CD14-positive monocyte (primary cell): Measurements from ENCODE around the gene ZNF324. TPM values are rescaled to one million over a fixed set of nuclear protein-coding genes. Genes with fewer than 3 reads are reported as not detected.
A peak's percentile ranks its signal among the peaks of the same experiment; 100 is the strongest.
"Not testable (repeated sequence)": the region's sequence is repeated elsewhere in the genome, so short reads cannot be mapped to it uniquely, and the experiment has no call there.

Experiments
- DNase-seq, 3 donors: peaks; one replicate each; pipeline ENCODE4 v3.0.0-alpha.2; 2011 to 2022
- H2AFZ ChIP-seq: 2 replicates; pipeline ENCODE4 v1.6.0; 2012; ENCODE audit warnings: mild to moderate bottlenecking, low read depth, low read length, inconsistent platforms; ENCODE audit not compliant: insufficient read depth, poor library complexity, severe bottlenecking
- H3K27ac ChIP-seq, 2 donors: 1 replicate in 1 of 2; 2 replicates in 1 of 2; pipeline ENCODE4 v1.5.1; 2012 to 2013; ENCODE audit warnings: low read length in 2 of 2, control low read depth in 1 of 2, inconsistent platforms in 1 of 2, low read depth in 1 of 2, mild to moderate bottlenecking in 1 of 2
- H3K27me3 ChIP-seq, 2 donors: one replicate each; pipeline versions ENCODE4 v1.6.0 to v1.6.1; 2011 to 2013; ENCODE audit warnings: low read length in 2 of 2; ENCODE audit not compliant: control insufficient read depth in 2 of 2, insufficient read depth in 2 of 2
- H3K36me3 ChIP-seq, 2 donors: replicated peaks in 1 of 2; 1 replicate in 1 of 2; 2 replicates in 1 of 2; pipeline versions ENCODE4 v1.5.1 to v1.6.1; 2012 to 2013; ENCODE audit warnings: low read length in 2 of 2, control low read depth in 1 of 2, inconsistent platforms in 1 of 2, mild to moderate bottlenecking in 1 of 2; ENCODE audit not compliant: insufficient read depth in 2 of 2, control insufficient read depth in 1 of 2
- H3K4me1 ChIP-seq, 2 donors: 1 replicate in 1 of 2; 2 replicates in 1 of 2; pipeline versions ENCODE4 v1.5.1 to v1.6.1; 2012 to 2013; ENCODE audit warnings: low read length in 2 of 2, control low read depth in 1 of 2, inconsistent platforms in 1 of 2, mild to moderate bottlenecking in 1 of 2, moderate library complexity in 1 of 2; ENCODE audit not compliant: insufficient read depth in 2 of 2, control insufficient read depth in 1 of 2
- H3K4me2 ChIP-seq: replicated peaks from 2 replicates; pipeline ENCODE3; 2012; ENCODE audit warnings: low read length, moderate library complexity, mild to moderate bottlenecking; ENCODE audit not compliant: poor library complexity, severe bottlenecking; ENCODE audit errors: extremely low read depth
- H3K4me3 ChIP-seq, 3 experiments: fragments of 200-600 bp in 1 of 3; sonication (generic) in 1 of 3; replicated peaks in 1 of 3; 1 replicate in 2 of 3; 2 replicates in 1 of 3; pipeline ENCODE4 v1.5.1; 2011 to 2013; ENCODE audit warnings: low read length in 3 of 3, mild to moderate bottlenecking in 3 of 3, control low read depth in 2 of 3, low read depth in 2 of 3, inconsistent platforms in 1 of 3, moderate library complexity in 1 of 3
- H3K79me2 ChIP-seq: 2 replicates; pipeline ENCODE4 v1.6.0; 2012; ENCODE audit warnings: mild to moderate bottlenecking, control low read depth, inconsistent platforms, low read length, moderate library complexity; ENCODE audit not compliant: insufficient read depth
- H3K9ac ChIP-seq: 2 replicates; pipeline ENCODE4 v1.6.0; 2017; ENCODE audit warnings: low read length, mild to moderate bottlenecking; ENCODE audit not compliant: insufficient read depth, poor library complexity, severe bottlenecking
- H3K9me3 ChIP-seq, 2 donors: replicated peaks in 1 of 2; 1 replicate in 1 of 2; 2 replicates in 1 of 2; pipeline versions ENCODE4 v1.5.1 to v1.6.1; 2012 to 2013; ENCODE audit warnings: low read length in 2 of 2, control low read depth in 1 of 2; ENCODE audit not compliant: control insufficient read depth in 1 of 2, insufficient read depth in 1 of 2
- H4K20me1 ChIP-seq: 2 replicates; pipeline ENCODE4 v1.6.0; 2012; ENCODE audit warnings: mild to moderate bottlenecking, low read length, control low read depth, moderate library complexity; ENCODE audit not compliant: insufficient read depth
- H3K27ac Mint-ChIP-seq, 7 donors: one replicate each; pipeline ENCODE4 v1.8.0; 2020; ENCODE audit warnings: mild to moderate bottlenecking in 7 of 7, mixed read lengths in 7 of 7, moderate library complexity in 6 of 7, inconsistent platforms in 2 of 7
- H3K27me3 Mint-ChIP-seq, 3 donors: one replicate each; pipeline ENCODE4 v1.8.0; 2021 to 2022; ENCODE audit warnings: low read depth in 3 of 3, mild to moderate bottlenecking in 3 of 3, mixed read lengths in 3 of 3, moderate library complexity in 3 of 3, inconsistent platforms in 1 of 3
- H3K36me3 Mint-ChIP-seq, 2 donors: one replicate each; pipeline ENCODE4 v1.8.0; 2020; ENCODE audit warnings: mixed read lengths in 2 of 2, inconsistent platforms in 1 of 2, mild to moderate bottlenecking in 1 of 2
- H3K4me1 Mint-ChIP-seq: one replicate; pipeline ENCODE4 v1.8.0; 2020; ENCODE audit warnings: mild to moderate bottlenecking, mixed read lengths
- H3K4me3 Mint-ChIP-seq, 2 donors: one replicate each; pipeline ENCODE4 v1.8.0; 2020; ENCODE audit warnings: mild to moderate bottlenecking in 2 of 2, mixed read lengths in 2 of 2, moderate library complexity in 1 of 2
- H3K9me3 Mint-ChIP-seq, 7 donors: one replicate each; pipeline ENCODE4 v1.8.0; 2020 to 2022; ENCODE audit warnings: mixed read lengths in 7 of 7, mild to moderate bottlenecking in 6 of 7, moderate library complexity in 6 of 7, inconsistent platforms in 2 of 7
- WGBS: methylation state at CpG from one replicate; pipeline ENCODE4 v1.1.5; 2013; ENCODE audit warnings: missing lambda C conversion rate; ENCODE audit not compliant: insufficient coverage; 5-methylcytosine and 5-hydroxymethylcytosine counted together
- intact Hi-C, 2 donors: fragments of 100-400 bp; cut with micrococcal nuclease; formaldehyde crosslinking; loops; one replicate each; pipeline versions ENCODE4 v1.15.0 to v1.15.1; 2023
- polyA plus RNA-seq, 3 donors: library from polyadenylated mRNA; depleted of rRNA in 1 of 3; unstranded in 2 of 3; stranded (reverse) in 1 of 3; fragments of 300-500 nt in 2 of 3; fragments of >200 nt in 1 of 3; fragmentation: Illumina TruSeq in 2 of 3; gene quantifications; 1 replicate in 2 of 3; 2 replicates in 1 of 3; pipeline ENCODE4 v1.2.3, GENCODE V29; 2012 to 2021
- TF ChIP-seq, protein P1 (sequence below): fragments of 200-600 bp; IDR thresholded peaks from one replicate; pipeline ENCODE4 v1.8.0; 2022; ENCODE audit warnings: antibody characterized with exemption, mild to moderate bottlenecking

ZNF324 gene
- polyA plus RNA-seq, 3 donors: 4.1 to 5.7 (median 5.3) TPM

GRCh38 chr19:58482372-58482771 is 15.5 kb downstream of the ZNF324 start:
- H3K27me3 ChIP-seq: no peaks in the 10 kb centered on the region

DNA sequence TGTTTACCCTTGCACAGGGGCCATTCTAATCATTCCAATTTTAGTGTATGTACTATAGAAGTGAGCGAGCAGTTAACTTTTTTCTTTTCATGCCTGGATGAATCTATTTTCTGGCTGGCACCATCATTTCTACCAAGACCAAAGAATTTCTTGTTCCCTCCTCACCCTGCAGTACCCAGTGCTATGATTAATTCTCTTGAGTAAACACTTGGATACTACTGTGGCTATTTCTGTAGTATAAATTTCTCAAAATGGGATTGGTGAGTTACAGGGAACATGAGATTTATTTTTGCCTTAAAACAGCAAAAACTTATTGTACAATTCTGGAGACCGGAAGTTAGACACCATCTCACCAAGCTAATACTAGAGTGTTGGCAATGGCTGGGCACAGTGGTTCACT is 16.9 kb downstream of the ZNF324 start:
- H3K9ac ChIP-seq: no peak overlapping the region
- H3K9me3 ChIP-seq: no peaks in the 10 kb centered on the region
- H4K20me1 ChIP-seq: no peaks in the 10 kb centered on the region
- no peak overlapping the region for H3K27ac Mint-ChIP-seq
- H3K27me3 ChIP-seq: no peaks in the 10 kb centered on the region
- no peaks in the 10 kb centered on the region for H3K79me2 ChIP-seq
- 100% methylated on average over 1 of the region's 2 CpGs for WGBS
- H3K36me3 Mint-ChIP-seq: peaks cover 3 to 8% of the 10 kb centered on the region in 2 donors
- H3K36me3 ChIP-seq: peaks cover 0 to 6% of the 10 kb centered on the region in 2 donors
- no peak overlapping the region for H3K4me3 ChIP-seq
- no peaks in the 10 kb centered on the region for H3K4me1 Mint-ChIP-seq
- no peak for DNase-seq
- no peaks in the 10 kb centered on the region for H3K9me3 Mint-ChIP-seq
- no peak overlapping the region for H3K27ac ChIP-seq
- intact Hi-C loops: no loop called here
- no peak overlapping the region for H3K4me3 Mint-ChIP-seq
- no peak overlapping the region for H2AFZ ChIP-seq
- H3K27me3 Mint-ChIP-seq: peaks cover 0 to 2% (median 2%) of the 10 kb centered on the region in 3 donors
- H3K4me1 ChIP-seq: no peaks in the 10 kb centered on the region
- TF ChIP-seq, protein P1, sequence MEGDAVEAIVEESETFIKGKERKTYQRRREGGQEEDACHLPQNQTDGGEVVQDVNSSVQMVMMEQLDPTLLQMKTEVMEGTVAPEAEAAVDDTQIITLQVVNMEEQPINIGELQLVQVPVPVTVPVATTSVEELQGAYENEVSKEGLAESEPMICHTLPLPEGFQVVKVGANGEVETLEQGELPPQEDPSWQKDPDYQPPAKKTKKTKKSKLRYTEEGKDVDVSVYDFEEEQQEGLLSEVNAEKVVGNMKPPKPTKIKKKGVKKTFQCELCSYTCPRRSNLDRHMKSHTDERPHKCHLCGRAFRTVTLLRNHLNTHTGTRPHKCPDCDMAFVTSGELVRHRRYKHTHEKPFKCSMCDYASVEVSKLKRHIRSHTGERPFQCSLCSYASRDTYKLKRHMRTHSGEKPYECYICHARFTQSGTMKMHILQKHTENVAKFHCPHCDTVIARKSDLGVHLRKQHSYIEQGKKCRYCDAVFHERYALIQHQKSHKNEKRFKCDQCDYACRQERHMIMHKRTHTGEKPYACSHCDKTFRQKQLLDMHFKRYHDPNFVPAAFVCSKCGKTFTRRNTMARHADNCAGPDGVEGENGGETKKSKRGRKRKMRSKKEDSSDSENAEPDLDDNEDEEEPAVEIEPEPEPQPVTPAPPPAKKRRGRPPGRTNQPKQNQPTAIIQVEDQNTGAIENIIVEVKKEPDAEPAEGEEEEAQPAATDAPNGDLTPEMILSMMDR: no peak
- no peak overlapping the region for H3K4me2 ChIP-seq

More at GRCh38 chr19:58482372-58482771, 15.5 kb downstream of the ZNF324 start:
- Histone ChIP-seq H3K4me2 (no peak overlapping the region), H3K79me2 (no peaks in the 10 kb centered on the region), H4K20me1 (no peaks in the 10 kb centered on the region), H3K9ac (no peak overlapping the region), H3K4me3 (no peak overlapping the region), H3K36me3 (peaks cover 0 to 6% of the 10 kb centered on the region in 2 donors), H3K9me3 (no peaks in the 10 kb centered on the region), H3K4me1 (no peaks in the 10 kb centered on the region), H3K27ac (no peak overlapping the region), H2AFZ (no peak overlapping the region)
- WGBS: 96% methylated on average over 4 of the region's 7 CpGs
- TF ChIP-seq, protein P1: no peak
- Mint-ChIP-seq H3K27ac (peak overlapping the region in 1 of 7 donors; percentile 12), H3K9me3 (no peaks in the 10 kb centered on the region), H3K27me3 (peaks cover 0 to 2% (median 0%) of the 10 kb centered on the region in 3 donors), H3K4me1 (no peaks in the 10 kb centered on the region), H3K36me3 (peaks cover 3 to 8% of the 10 kb centered on the region in 2 donors), H3K4me3 (no peak overlapping the region)
- no peak for DNase-seq
- intact Hi-C loops: no loop called here

DNA sequence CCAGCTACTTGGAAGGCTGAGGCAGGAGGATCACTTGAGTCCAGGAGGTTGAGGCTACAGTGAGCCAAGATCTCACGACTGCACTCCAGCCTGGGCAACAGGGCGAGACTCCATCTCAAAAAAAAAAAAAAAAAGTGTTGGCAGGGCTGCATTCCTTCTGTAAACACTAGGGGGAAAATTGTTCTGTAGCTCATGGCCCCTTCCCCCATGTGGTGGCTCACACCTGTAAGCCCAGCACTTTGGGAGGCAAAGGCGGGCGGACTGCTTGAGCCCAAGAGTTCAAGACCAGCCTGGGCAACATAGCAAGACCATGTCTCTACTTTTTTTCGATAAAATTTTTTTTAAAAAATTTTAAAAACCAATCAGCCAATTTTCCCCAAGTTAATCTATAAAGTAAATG is 17.5 kb downstream of the ZNF324 start:
- DNase-seq, H3K27ac ChIP-seq, H3K79me2 ChIP-seq, H3K36me3 ChIP-seq, H3K4me1 Mint-ChIP-seq, H4K20me1 ChIP-seq, H3K27me3 Mint-ChIP-seq, H3K4me2 ChIP-seq, H3K36me3 Mint-ChIP-seq, H3K27ac Mint-ChIP-seq, H3K9ac ChIP-seq, H2AFZ ChIP-seq, H3K4me3 Mint-ChIP-seq, H3K27me3 ChIP-seq, H3K4me1 ChIP-seq, H3K9me3 ChIP-seq, H3K4me3 ChIP-seq, H3K9me3 Mint-ChIP-seq, intact Hi-C loops: not testable (repeated sequence)
- WGBS: 100% methylated on average over 2 of the region's 5 CpGs
